ENCODE results near the gene LDB2.

GRCh38 chr4:16750882-16751642, 147.4 kb downstream of the LDB2 start:
- TF ChIP-seq, protein P1, sequence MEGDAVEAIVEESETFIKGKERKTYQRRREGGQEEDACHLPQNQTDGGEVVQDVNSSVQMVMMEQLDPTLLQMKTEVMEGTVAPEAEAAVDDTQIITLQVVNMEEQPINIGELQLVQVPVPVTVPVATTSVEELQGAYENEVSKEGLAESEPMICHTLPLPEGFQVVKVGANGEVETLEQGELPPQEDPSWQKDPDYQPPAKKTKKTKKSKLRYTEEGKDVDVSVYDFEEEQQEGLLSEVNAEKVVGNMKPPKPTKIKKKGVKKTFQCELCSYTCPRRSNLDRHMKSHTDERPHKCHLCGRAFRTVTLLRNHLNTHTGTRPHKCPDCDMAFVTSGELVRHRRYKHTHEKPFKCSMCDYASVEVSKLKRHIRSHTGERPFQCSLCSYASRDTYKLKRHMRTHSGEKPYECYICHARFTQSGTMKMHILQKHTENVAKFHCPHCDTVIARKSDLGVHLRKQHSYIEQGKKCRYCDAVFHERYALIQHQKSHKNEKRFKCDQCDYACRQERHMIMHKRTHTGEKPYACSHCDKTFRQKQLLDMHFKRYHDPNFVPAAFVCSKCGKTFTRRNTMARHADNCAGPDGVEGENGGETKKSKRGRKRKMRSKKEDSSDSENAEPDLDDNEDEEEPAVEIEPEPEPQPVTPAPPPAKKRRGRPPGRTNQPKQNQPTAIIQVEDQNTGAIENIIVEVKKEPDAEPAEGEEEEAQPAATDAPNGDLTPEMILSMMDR (IDR thresholded peaks at IDR 0.05), result no peak
- no peak for TF ChIP-seq POLR2A (IDR thresholded peaks at IDR 0.05)
